HepG2 (cell line): ENCODE data around the gene TM9SF2. TPM values are rescaled to one million over a fixed set of nuclear protein-coding genes. Genes with fewer than 3 reads are reported as not detected.
A peak's percentile ranks its signal among the peaks of the same experiment; 100 is the strongest.

Source experiments
- ATAC-seq: fragments of 200-7000 bp; cut with Tn5 transposase; 3 replicates; pipeline ENCODE4 v1.9.1; 2020; ENCODE audit warnings: mild to moderate bottlenecking, moderate library complexity
- BruUV-seq: library from RNA; stranded (reverse); fragments of 400-500 nt; replicated peaks from 2 replicates; lab custom pipeline; 2021; lab: Mats Ljungman, UMichigan
- CTCF ChIA-PET: fragments of 300-600 bp; formaldehyde crosslinking; extraction: SDS; loops from one replicate; lab custom pipeline; 2021; ENCODE audit warnings: low total read pairs, inconsistent platforms, low intra/inter-chr PET ratio; lab: Yijun Ruan, JAX
- POLR2A ChIA-PET: fragments of 350-600 bp; sonication (Branson Sonifier 250); formaldehyde crosslinking; loops from one replicate; lab custom pipeline; 2020; ENCODE audit warnings: antibody characterized with exemption, inconsistent platforms; lab: Yijun Ruan, JAX
- DNase-seq: peaks from one replicate; pipeline ENCODE4 v3.0.0-alpha.2; 2015; ENCODE audit warnings: low spot score
- FAIRE-seq: peaks from 3 replicates; lab custom pipeline; 2011; peaks lifted over from hg19 to GRCh38; lab: Jason Lieb, UNC
- H2AFZ ChIP-seq: one replicate; pipeline ENCODE4 v1.6.1; 2011; ENCODE audit warnings: low read length, inconsistent platforms
- H3K27ac ChIP-seq: fragments of 300-600 bp; 3 replicates; pipeline ENCODE4 v1.8.0; 2011; ENCODE audit warnings: mixed run types, mild to moderate bottlenecking, mixed read lengths, low read length, inconsistent platforms; ENCODE audit not compliant: insufficient read depth; ENCODE audit errors: extremely low read length
- H3K27me3 ChIP-seq, 2 experiments: fragments of 200-600 bp in 1 of 2; 2 replicates in 1 of 2; 3 replicates in 1 of 2; pipeline versions ENCODE4 v1.6.0 to v1.8.0; 2011; ENCODE audit warnings: low read length in 2 of 2, mild to moderate bottlenecking in 2 of 2, moderate library complexity in 2 of 2, inconsistent platforms in 1 of 2; ENCODE audit not compliant: insufficient read depth in 2 of 2, control insufficient read depth in 1 of 2
- H3K36me3 ChIP-seq, 2 experiments: fragments of 200-600 bp in 1 of 2; replicated peaks in 1 of 2; 2 replicates in 1 of 2; 3 replicates in 1 of 2; pipeline versions ENCODE4 v1.5.1 to v1.8.0; 2011; ENCODE audit warnings: low read length in 2 of 2, inconsistent platforms in 1 of 2; ENCODE audit not compliant: insufficient read depth in 2 of 2, control insufficient read depth in 1 of 2
- H3K4me1 ChIP-seq: 2 replicates; pipeline ENCODE4 v1.5.1; 2012; ENCODE audit warnings: low read length, inconsistent platforms; ENCODE audit not compliant: insufficient read depth
- H3K4me2 ChIP-seq: 2 replicates; pipeline ENCODE4 v1.6.0; 2011; ENCODE audit warnings: low read depth, low read length, inconsistent platforms
- H3K4me3 ChIP-seq, 3 experiments: fragments of 200-600 bp in 1 of 3; sonication (generic), shearing (Covaris generic) in 1 of 3; replicated peaks in 1 of 3; 2 replicates each; pipeline ENCODE4 v1.5.1; 2011 to 2016; ENCODE audit warnings: low read length in 3 of 3, inconsistent platforms in 2 of 3, low read depth in 2 of 3, mild to moderate bottlenecking in 2 of 3, control low read depth in 1 of 3, mixed read lengths in 1 of 3; ENCODE audit not compliant: insufficient read depth in 1 of 3
- H3K79me2 ChIP-seq: one replicate; pipeline ENCODE4 v1.6.1; 2011; ENCODE audit warnings: low read length, inconsistent platforms; ENCODE audit not compliant: insufficient read depth
- H3K9ac ChIP-seq: 2 replicates; pipeline ENCODE4 v1.6.0; 2011; ENCODE audit warnings: mild to moderate bottlenecking, low read depth, low read length, inconsistent platforms; ENCODE audit not compliant: insufficient read depth
- H3K9me3 ChIP-seq: 2 replicates; pipeline ENCODE4 v1.5.1; 2012; ENCODE audit warnings: mild to moderate bottlenecking, low read length
- H4K20me1 ChIP-seq: 2 replicates; pipeline ENCODE4 v1.6.0; 2011; ENCODE audit warnings: inconsistent platforms, mild to moderate bottlenecking, low read length, moderate library complexity; ENCODE audit not compliant: insufficient read depth
- AGO2 ChIP-seq: fragments of 200-400 bp; formaldehyde crosslinking; optimal IDR thresholded peaks from 2 replicates; pipeline ENCODE3; 2017; ENCODE audit warnings: mild to moderate bottlenecking, low read depth, low read length, moderate library complexity
- HOXA7 ChIP-seq: sonication (generic); formaldehyde crosslinking; IDR thresholded peaks from 2 replicates; pipeline ENCODE4 v1.8.1; 2022; ENCODE audit warnings: mild to moderate bottlenecking, missing genetic modification reagents, moderate library complexity
- TARDBP ChIP-seq: sonication (generic); formaldehyde crosslinking; IDR thresholded peaks from 2 replicates; pipeline ENCODE4 v1.8.0; 2022; ENCODE audit warnings: mild to moderate bottlenecking, missing genetic modification reagents
- TBX2 ChIP-seq: sonication (generic); formaldehyde crosslinking; IDR thresholded peaks from 2 replicates; pipeline ENCODE4 v1.5.0; 2020; ENCODE audit warnings: missing genetic modification reagents, mild to moderate bottlenecking, borderline replicate concordance
- ZFY ChIP-seq: sonication (generic); formaldehyde crosslinking; IDR thresholded peaks from 2 replicates; pipeline ENCODE4 v1.4.0; 2020; ENCODE audit warnings: missing genetic modification reagents
- ZNF138 ChIP-seq: sonication (generic); formaldehyde crosslinking; IDR thresholded peaks from 2 replicates; pipeline ENCODE4 v1.5.0; 2020; ENCODE audit warnings: mild to moderate bottlenecking, low read depth, missing genetic modification reagents
- ZNF431 ChIP-seq: sonication (generic); formaldehyde crosslinking; IDR thresholded peaks from 2 replicates; pipeline ENCODE4 v1.9.0; 2022; ENCODE audit warnings: missing genetic modification reagents, low read depth, mild to moderate bottlenecking, borderline replicate concordance
- ZNF558 ChIP-seq: sonication (generic); formaldehyde crosslinking; IDR thresholded peaks from 2 replicates; pipeline ENCODE4 v1.9.0; 2022; ENCODE audit warnings: mild to moderate bottlenecking, missing genetic modification reagents, borderline replicate concordance
- ZSCAN31 ChIP-seq: sonication (generic); formaldehyde crosslinking; IDR thresholded peaks from 2 replicates; pipeline ENCODE4 v1.5.0; 2020; ENCODE audit warnings: low read depth, mild to moderate bottlenecking, missing genetic modification reagents
- WGBS: methylation state at CpG from one replicate; pipeline ENCODE4 v1.1.6; 2017; ENCODE audit warnings: low lambda C conversion rate; 5-methylcytosine and 5-hydroxymethylcytosine counted together
- in situ Hi-C: cut with HindIII; loops from 2 replicates; pipeline ENCODE4 v1.10.0; 2017; ENCODE audit warnings: low pct_unique_long_range_greater_than_20kb; ENCODE audit not compliant: extremely low pct_ligation_motif_present
- intact Hi-C: fragments of 100-400 bp; cut with micrococcal nuclease; formaldehyde crosslinking; loops from one replicate; pipeline ENCODE4 v1.10.0; 2022; ENCODE audit not compliant: unreplicated experiment
- polyA plus RNA-seq, 8 experiments: library from polyadenylated mRNA; depleted of rRNA in 3 of 8; stranded (reverse) in 7 of 8; unstranded in 1 of 8; fragments of >200 nt; fragmentation: Illumina TruSeq in 4 of 8; extraction: Trizol in 4 of 8; gene quantifications; 2 replicates each; pipeline versions ENCODE4 v1.2.1 to v1.2.3, GENCODE V29; 2011 to 2016; ENCODE audit warnings: low read depth in 4 of 8, missing spikeins in 1 of 8, mixed read lengths in 1 of 8; ENCODE audit not compliant: insufficient read depth in 1 of 8
- total RNA-seq, 5 experiments: library from RNA; depleted of rRNA; stranded (reverse); fragments of >200 nt; fragmentation: Illumina TruSeq; extraction: Trizol; gene quantifications; 2 replicates each; pipeline ENCODE4 v1.2.3, GENCODE V29; 2016; ENCODE audit warnings: low read depth in 1 of 5
- TF ChIP-seq, protein P1 (sequence below), 2 experiments: sonication (generic) in 1 of 2; formaldehyde crosslinking in 1 of 2; IDR thresholded peaks; 2 replicates each; pipeline versions ENCODE4 v1.4.0 to v1.6.1; 2018 to 2020; ENCODE audit warnings: missing genetic modification reagents in 2 of 2, borderline replicate concordance in 1 of 2, low read depth in 1 of 2, mild to moderate bottlenecking in 1 of 2, missing biosample characterization in 1 of 2
- TF ChIP-seq, protein P2 (sequence below): sonication (generic); formaldehyde crosslinking; IDR thresholded peaks from 2 replicates; pipeline ENCODE4 v1.9.0; 2021; ENCODE audit warnings: missing genetic modification reagents, borderline replicate concordance
- TF ChIP-seq, protein P3 (sequence below), 2 experiments: fragments of 450-650 bp in 1 of 2; sonication (generic) in 1 of 2; formaldehyde crosslinking; IDR thresholded peaks; 2 replicates each; pipeline versions ENCODE4 v1.5.0 to v1.8.0; 2020 to 2022; ENCODE audit warnings: mild to moderate bottlenecking in 1 of 2, missing genetic modification reagents in 1 of 2
- TF ChIP-seq, protein P4 (sequence below): sonication (generic); formaldehyde crosslinking; IDR thresholded peaks from 2 replicates; pipeline ENCODE4 v1.8.1; 2023; ENCODE audit warnings: mild to moderate bottlenecking, missing genetic modification reagents

The TM9SF2 gene
- total and polyA plus RNA-seq, 2 of the 13 experiments (the other 11 are each of a cell fraction or from before 2014, with no cell fraction given): 94.1 to 123 TPM

DNA sequence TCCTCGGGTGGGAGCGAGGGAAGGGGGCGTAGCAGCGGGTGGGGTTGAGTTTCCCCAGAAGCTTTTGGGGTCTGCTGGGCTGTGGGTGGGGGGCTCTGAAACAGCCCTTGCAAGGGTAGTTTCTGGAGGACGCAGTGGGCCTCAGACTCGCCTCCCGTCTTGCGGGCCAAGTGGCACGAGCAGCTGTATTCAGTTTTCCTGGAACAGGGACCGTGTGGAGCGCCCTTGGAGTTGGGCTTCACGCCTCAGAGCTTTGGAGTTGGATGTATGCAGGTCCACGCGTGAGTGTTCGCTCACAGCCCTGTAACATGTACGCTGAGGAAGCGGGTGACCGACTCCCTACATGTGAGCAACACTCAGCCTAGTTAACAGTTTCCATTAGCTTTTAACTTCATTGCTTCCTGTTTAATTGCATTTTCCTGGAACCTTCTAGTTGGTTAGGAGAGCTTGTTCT, 603 bp downstream of the TM9SF2 start:
- BruUV-seq: no TSS peak
- ATAC-seq (peak; percentile 9), DNase-seq (no peak), FAIRE-seq (no peak)
- intact Hi-C loops (no loop called here), in situ Hi-C loops (loop anchor here (5.0 kb wide), 1 partner anchor 60 kb away; no protein-coding TSS in a partner anchor)
- Histone ChIP-seq H3K9me3 (no peaks in the 10 kb centered on the region), H3K4me2 (peak overlapping the region; percentile 86), H3K9ac (peak overlapping the region; percentile 89), H3K4me3 (peak overlapping the region; percentile 72 to 89 (median 84)), H3K27ac (peak overlapping the region; percentile 88), H3K36me3 (peaks cover 0 to 1% of the 10 kb centered on the region in 2 experiments; a peak in 1 of 5 replicates), H3K79me2 (peaks cover 57% of the 10 kb centered on the region), H3K27me3 (no peaks in the 10 kb centered on the region; a peak in 1 of 5 replicates), H2AFZ (no peak overlapping the region), H4K20me1 (peaks cover 7% of the 10 kb centered on the region; the same call in 1 of the 2 replicates), H3K4me1 (peaks cover 73% of the 10 kb centered on the region)
- ChIA-PET CTCF (no interaction called here), POLR2A (interaction anchor here (1.2 to 1.6 kb wide), 2 partner anchors 58 to 104 kb away, joined by 4 to 5 read pairs; partner anchors contain the start of gene CLYBL)
- WGBS: 4% methylated on average over 6 of the region's 18 CpGs
- TF ChIP-seq, protein P1, sequence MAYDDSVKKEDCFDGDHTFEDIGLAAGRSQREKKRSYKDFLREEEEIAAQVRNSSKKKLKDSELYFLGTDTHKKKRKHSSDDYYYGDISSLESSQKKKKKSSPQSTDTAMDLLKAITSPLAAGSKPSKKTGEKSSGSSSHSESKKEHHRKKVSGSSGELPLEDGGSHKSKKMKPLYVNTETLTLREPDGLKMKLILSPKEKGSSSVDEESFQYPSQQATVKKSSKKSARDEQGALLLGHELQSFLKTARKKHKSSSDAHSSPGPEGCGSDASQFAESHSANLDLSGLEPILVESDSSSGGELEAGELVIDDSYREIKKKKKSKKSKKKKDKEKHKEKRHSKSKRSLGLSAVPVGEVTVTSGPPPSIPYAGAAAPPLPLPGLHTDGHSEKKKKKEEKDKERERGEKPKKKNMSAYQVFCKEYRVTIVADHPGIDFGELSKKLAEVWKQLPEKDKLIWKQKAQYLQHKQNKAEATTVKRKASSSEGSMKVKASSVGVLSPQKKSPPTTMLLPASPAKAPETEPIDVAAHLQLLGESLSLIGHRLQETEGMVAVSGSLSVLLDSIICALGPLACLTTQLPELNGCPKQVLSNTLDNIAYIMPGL (CRISPR knock-in tag; IDR thresholded peaks at IDR 0.05; ENCODE audit: borderline replicate concordance in 1 of 2, low read depth in 1 of 2): 0 out of 4 replicates have a peak, but pooled peaks of 1 of the 2 experiments have one; percentile 63
- TF ChIP-seq HOXA7 (CRISPR knock-in tag) (no peak), AGO2 (peak; percentile 42), TARDBP (peak; percentile 66; the same call in 1 of the 2 replicates), TBX2 (CRISPR knock-in tag) (0 out of 2 replicates have a peak, but pooled peaks have one; percentile 12), ZNF431 (CRISPR knock-in tag) (0 out of 2 replicates have a peak, but pooled peaks have one; percentile 19), ZFY (peak; percentile 4; the same call in 1 of the 2 replicates), ZNF138 (CRISPR knock-in tag) (0 out of 2 replicates have a peak, but pooled peaks have one; percentile 50), ZNF558 (0 out of 2 replicates have a peak, but pooled peaks have one; percentile 64), ZSCAN31 (CRISPR knock-in tag) (peak; percentile 23; the same call in 1 of the 2 replicates)
- TF ChIP-seq, protein P2, sequence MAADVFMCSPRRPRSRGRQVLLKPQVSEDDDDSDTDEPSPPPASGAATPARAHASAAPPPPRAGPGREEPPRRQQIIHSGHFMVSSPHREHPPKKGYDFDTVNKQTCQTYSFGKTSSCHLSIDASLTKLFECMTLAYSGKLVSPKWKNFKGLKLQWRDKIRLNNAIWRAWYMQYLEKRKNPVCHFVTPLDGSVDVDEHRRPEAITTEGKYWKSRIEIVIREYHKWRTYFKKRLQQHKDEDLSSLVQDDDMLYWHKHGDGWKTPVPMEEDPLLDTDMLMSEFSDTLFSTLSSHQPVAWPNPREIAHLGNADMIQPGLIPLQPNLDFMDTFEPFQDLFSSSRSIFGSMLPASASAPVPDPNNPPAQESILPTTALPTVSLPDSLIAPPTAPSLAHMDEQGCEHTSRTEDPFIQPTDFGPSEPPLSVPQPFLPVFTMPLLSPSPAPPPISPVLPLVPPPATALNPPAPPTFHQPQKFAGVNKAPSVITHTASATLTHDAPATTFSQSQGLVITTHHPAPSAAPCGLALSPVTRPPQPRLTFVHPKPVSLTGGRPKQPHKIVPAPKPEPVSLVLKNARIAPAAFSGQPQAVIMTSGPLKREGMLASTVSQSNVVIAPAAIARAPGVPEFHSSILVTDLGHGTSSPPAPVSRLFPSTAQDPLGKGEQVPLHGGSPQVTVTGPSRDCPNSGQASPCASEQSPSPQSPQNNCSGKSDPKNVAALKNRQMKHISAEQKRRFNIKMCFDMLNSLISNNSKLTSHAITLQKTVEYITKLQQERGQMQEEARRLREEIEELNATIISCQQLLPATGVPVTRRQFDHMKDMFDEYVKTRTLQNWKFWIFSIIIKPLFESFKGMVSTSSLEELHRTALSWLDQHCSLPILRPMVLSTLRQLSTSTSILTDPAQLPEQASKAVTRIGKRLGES (CRISPR knock-in tag): no peak
- TF ChIP-seq, protein P3, sequence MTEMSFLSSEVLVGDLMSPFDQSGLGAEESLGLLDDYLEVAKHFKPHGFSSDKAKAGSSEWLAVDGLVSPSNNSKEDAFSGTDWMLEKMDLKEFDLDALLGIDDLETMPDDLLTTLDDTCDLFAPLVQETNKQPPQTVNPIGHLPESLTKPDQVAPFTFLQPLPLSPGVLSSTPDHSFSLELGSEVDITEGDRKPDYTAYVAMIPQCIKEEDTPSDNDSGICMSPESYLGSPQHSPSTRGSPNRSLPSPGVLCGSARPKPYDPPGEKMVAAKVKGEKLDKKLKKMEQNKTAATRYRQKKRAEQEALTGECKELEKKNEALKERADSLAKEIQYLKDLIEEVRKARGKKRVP (CRISPR knock-in tag; IDR thresholded peaks at IDR 0.05): no peak
- TF ChIP-seq, protein P4, sequence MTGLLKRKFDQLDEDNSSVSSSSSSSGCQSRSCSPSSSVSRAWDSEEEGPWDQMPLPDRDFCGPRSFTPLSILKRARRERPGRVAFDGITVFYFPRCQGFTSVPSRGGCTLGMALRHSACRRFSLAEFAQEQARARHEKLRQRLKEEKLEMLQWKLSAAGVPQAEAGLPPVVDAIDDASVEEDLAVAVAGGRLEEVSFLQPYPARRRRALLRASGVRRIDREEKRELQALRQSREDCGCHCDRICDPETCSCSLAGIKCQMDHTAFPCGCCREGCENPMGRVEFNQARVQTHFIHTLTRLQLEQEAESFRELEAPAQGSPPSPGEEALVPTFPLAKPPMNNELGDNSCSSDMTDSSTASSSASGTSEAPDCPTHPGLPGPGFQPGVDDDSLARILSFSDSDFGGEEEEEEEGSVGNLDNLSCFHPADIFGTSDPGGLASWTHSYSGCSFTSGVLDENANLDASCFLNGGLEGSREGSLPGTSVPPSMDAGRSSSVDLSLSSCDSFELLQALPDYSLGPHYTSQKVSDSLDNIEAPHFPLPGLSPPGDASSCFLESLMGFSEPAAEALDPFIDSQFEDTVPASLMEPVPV: 0 out of 2 replicates have a peak, but pooled peaks have one; percentile 22
